ENCODE data around the gene LCNL1.

LCNL1 gene

GRCh38 chr9:136962701-136963248 is 20.0 kb upstream of the LCNL1 start:
- Histone ChIP-seq H3K27ac (no peak overlapping the region), H3K9me3 (no peaks in the 10 kb centered on the region), H3K4me3 (no peak overlapping the region), H3K27me3 (peaks cover 0 to 2% of the 10 kb centered on the region in 2 donors), H3K4me1 (peaks cover 0 to 20% (median 11%) of the 10 kb centered on the region in 4 donors), H3K36me3 (no peaks in the 10 kb centered on the region)
- TF ChIP-seq, protein P1, sequence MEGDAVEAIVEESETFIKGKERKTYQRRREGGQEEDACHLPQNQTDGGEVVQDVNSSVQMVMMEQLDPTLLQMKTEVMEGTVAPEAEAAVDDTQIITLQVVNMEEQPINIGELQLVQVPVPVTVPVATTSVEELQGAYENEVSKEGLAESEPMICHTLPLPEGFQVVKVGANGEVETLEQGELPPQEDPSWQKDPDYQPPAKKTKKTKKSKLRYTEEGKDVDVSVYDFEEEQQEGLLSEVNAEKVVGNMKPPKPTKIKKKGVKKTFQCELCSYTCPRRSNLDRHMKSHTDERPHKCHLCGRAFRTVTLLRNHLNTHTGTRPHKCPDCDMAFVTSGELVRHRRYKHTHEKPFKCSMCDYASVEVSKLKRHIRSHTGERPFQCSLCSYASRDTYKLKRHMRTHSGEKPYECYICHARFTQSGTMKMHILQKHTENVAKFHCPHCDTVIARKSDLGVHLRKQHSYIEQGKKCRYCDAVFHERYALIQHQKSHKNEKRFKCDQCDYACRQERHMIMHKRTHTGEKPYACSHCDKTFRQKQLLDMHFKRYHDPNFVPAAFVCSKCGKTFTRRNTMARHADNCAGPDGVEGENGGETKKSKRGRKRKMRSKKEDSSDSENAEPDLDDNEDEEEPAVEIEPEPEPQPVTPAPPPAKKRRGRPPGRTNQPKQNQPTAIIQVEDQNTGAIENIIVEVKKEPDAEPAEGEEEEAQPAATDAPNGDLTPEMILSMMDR (IDR thresholded peaks at IDR 0.05), result no peak
- intact Hi-C loops (cut with DNase I; ENCODE audit: low total_unique reads), result no loop called here
- no peak for DNase-seq

GRCh38 chr9:136963341-136963740 is 19.5 kb upstream of the LCNL1 start:
- H3K9me3 ChIP-seq, result no peaks in the 10 kb centered on the region
- intact Hi-C loops (cut with DNase I; ENCODE audit: low total_unique reads), result no loop called here
- H3K4me1 ChIP-seq, result peaks cover 0 to 20% (median 11%) of the 10 kb centered on the region in 4 donors
- no peak overlapping the region for H3K4me3 ChIP-seq
- H3K27ac ChIP-seq, result no peak overlapping the region
- peaks cover 0 to 7% of the 10 kb centered on the region in 2 donors for H3K27me3 ChIP-seq
- H3K36me3 ChIP-seq, result no peaks in the 10 kb centered on the region
- no peak for DNase-seq
- TF ChIP-seq, protein P1 (IDR thresholded peaks at IDR 0.05), result no peak

- TF ChIP-seq, protein P1 (IDR thresholded peaks at IDR 0.05), result no peak
- Histone ChIP-seq H3K9me3 (no peaks in the 10 kb centered on the region), H3K27ac (no peak overlapping the region), H3K36me3 (no peaks in the 10 kb centered on the region), H3K4me3 (no peak overlapping the region), H3K4me1 (peaks cover 0 to 20% (median 11%) of the 10 kb centered on the region in 4 donors), H3K27me3 (peaks cover 0 to 12% of the 10 kb centered on the region in 2 donors)
- intact Hi-C loops (cut with DNase I; ENCODE audit: low total_unique reads), result no loop called here
- DNase-seq, result no peak
Observed at GRCh38 chr9:136963751-136964150, 19.0 kb upstream of the LCNL1 start.

- Histone ChIP-seq H3K4me1 (peaks cover 0 to 20% (median 11%) of the 10 kb centered on the region in 4 donors), H3K4me3 (no peak overlapping the region), H3K36me3 (no peaks in the 10 kb centered on the region), H3K27ac (no peak overlapping the region), H3K9me3 (no peaks in the 10 kb centered on the region), H3K27me3 (peaks cover 0 to 16% of the 10 kb centered on the region in 2 donors)
- intact Hi-C loops (cut with DNase I; ENCODE audit: low total_unique reads), result no loop called here
- TF ChIP-seq, protein P1 (IDR thresholded peaks at IDR 0.05), result no peak
- no peak for DNase-seq
Observed at GRCh38 chr9:136964171-136964689, 18.6 kb upstream of the LCNL1 start.

DNA sequence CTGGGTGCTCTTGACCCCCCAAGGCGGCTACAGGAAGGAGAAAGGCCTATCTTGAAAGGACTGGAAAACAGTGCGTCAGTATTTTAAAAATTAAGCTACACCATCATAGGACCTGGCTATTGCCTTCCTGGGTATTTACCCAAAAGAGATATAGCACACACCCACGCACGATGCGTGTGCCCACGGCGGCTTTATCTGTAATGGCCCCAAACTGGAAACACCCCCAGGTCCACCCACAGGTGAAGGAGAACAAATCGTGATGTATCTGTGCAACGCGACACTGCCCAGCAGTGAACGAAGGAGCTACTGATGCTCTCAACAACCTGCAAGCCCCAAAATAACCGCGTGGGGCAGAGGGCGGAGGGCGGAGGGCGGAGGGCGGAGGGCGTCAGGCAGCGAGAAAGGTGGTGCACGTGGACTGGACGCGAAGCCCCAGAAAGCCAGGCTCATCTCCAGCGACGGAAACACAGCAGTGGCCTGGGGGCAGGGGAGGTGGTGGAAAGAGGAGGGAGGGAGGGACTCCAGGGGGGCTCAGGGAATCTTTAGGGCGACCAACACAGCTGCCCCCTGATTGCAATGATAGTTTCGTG is 17.9 kb upstream of the LCNL1 start:
- no peaks in the 10 kb centered on the region for H3K9me3 ChIP-seq
- no peak overlapping the region for H3K4me3 ChIP-seq
- intact Hi-C loops (cut with DNase I; ENCODE audit: low total_unique reads), result no loop called here
- H3K4me1 ChIP-seq, result peaks cover 0 to 20% (median 11%) of the 10 kb centered on the region in 4 donors
- no peak for DNase-seq
- TF ChIP-seq, protein P1 (IDR thresholded peaks at IDR 0.05), result no peak
- H3K27ac ChIP-seq, result no peak overlapping the region
- H3K36me3 ChIP-seq, result no peaks in the 10 kb centered on the region
- peaks cover 0 to 21% of the 10 kb centered on the region in 2 donors for H3K27me3 ChIP-seq
